Activated B cell treated with CpG ODN at 0.5 μM for 24 hours (primary cell): ENCODE measurements around the gene KCNMA1. TPM values are rescaled to one million over a fixed set of nuclear protein-coding genes. Genes with fewer than 3 reads are reported as not detected.

Experiments used
- ATAC-seq: fragments of 200-7000 bp; cut with Tn5 transposase; one replicate; pipeline ENCODE4 v1.10.0; 2021; ENCODE audit warnings: low read depth, mild to moderate bottlenecking, moderate library complexity
- CTCF ChIA-PET: fragments of 350-600 bp; sonication (Branson Sonifier 250); formaldehyde crosslinking; loops from one replicate; lab custom pipeline; 2021; ENCODE audit warnings: antibody characterized with exemption; lab: Charles Lee
- POLR2A ChIA-PET: fragments of 350-600 bp; sonication (Branson Sonifier 250); formaldehyde crosslinking; loops from one replicate; lab custom pipeline; 2021; ENCODE audit warnings: antibody characterized with exemption; lab: Charles Lee
- DNase-seq: peaks from one replicate; pipeline ENCODE4 v3.0.0; 2022
- H3K27ac Mint-ChIP-seq: one replicate; pipeline ENCODE4 v1.8.0; 2020; ENCODE audit warnings: mixed read lengths
- H3K27me3 Mint-ChIP-seq: one replicate; pipeline ENCODE4 v1.8.0; 2021; ENCODE audit warnings: mixed read lengths
- H3K36me3 Mint-ChIP-seq: one replicate; pipeline ENCODE4 v1.8.0; 2021; ENCODE audit warnings: low read depth, mixed read lengths
- H3K4me1 Mint-ChIP-seq: one replicate; pipeline ENCODE4 v1.8.0; 2021; ENCODE audit warnings: mixed read lengths
- H3K4me3 Mint-ChIP-seq: one replicate; pipeline ENCODE4 v1.8.0; 2020; ENCODE audit warnings: mild to moderate bottlenecking, mixed read lengths
- H3K9me3 Mint-ChIP-seq: one replicate; pipeline ENCODE4 v1.8.0; 2020; ENCODE audit warnings: mixed read lengths
- CTCF ChIP-seq: fragments of 200-600 bp; IDR thresholded peaks from one replicate; pipeline ENCODE4 v1.8.0; 2022; ENCODE audit warnings: antibody characterized with exemption, mild to moderate bottlenecking
- intact Hi-C: fragments of 100-400 bp; cut with micrococcal nuclease; formaldehyde crosslinking; loops from one replicate; pipeline ENCODE4 v1.15.1; 2024
- total RNA-seq: library from RNA; stranded (reverse); gene quantifications from 2 replicates; pipeline ENCODE4 v1.2.3, GENCODE V29; 2022

The KCNMA1 gene
- total RNA-seq, 1 donor from 2014 or later, result 3.7 TPM

GRCh38 chr10:77317221-77317620 lies 320.4 kb downstream of the KCNMA1 start:
- ChIA-PET CTCF (no interaction called here), POLR2A (no interaction called here)
- Mint-ChIP-seq H3K27ac (no peak overlapping the region), H3K36me3 (no peaks in the 10 kb centered on the region), H3K27me3 (no peaks in the 10 kb centered on the region), H3K4me1 (no peaks in the 10 kb centered on the region), H3K4me3 (no peak overlapping the region), H3K9me3 (no peaks in the 10 kb centered on the region)
- intact Hi-C loops, result no loop called here
- no peak for TF ChIP-seq CTCF
- ATAC-seq (no peak), DNase-seq (no peak)

- no peaks in the 10 kb centered on the region for H3K27me3 Mint-ChIP-seq
- H3K4me3 Mint-ChIP-seq, result no peak overlapping the region
- ATAC-seq, result no peak
- no peaks in the 10 kb centered on the region for H3K36me3 Mint-ChIP-seq
- intact Hi-C loops, result no loop called here
- CTCF ChIA-PET, result no interaction called here
- no peaks in the 10 kb centered on the region for H3K4me1 Mint-ChIP-seq
- DNase-seq, result no peak
- no peak overlapping the region for H3K27ac Mint-ChIP-seq
- TF ChIP-seq CTCF, result no peak
- POLR2A ChIA-PET, result no interaction called here
- H3K9me3 Mint-ChIP-seq, result no peaks in the 10 kb centered on the region
These were observed 322.0 kb downstream of the KCNMA1 start for GRCh38 chr10:77315496-77316129.

DNA sequence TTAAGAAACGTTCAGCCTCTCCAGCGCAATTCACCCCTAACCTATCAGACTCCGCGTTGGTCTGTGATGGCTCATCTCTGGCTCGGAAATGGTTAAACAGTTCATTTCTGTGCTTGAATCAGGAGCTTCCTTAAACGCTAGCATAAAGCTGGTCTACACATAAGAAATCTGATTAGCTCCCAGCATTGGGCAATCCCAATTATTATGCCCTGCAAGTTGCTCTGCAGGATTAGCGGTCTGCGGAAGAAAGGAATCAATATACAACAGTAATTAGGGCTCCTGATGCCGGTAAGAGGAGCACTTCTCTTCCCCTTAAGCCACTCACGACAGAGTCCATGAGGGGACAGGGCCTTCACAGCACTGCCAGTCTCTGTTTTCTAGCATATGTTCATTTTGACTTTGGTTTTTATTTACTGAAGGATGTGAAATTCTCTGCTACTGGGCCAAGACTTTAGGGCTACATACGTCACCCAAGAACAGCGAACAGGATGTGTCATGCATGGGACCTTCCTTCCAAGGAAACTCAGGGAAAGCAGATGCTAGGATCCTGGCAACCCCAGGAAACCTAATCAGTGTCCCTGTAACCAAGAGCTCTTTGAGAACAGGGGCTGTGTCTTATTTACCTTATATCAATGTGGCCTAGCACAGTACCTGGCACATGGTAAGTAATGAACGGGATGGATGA lies 324.4 kb downstream of the KCNMA1 start:
- Mint-ChIP-seq H3K27me3 (no peaks in the 10 kb centered on the region), H3K4me1 (no peaks in the 10 kb centered on the region), H3K27ac (no peak overlapping the region), H3K36me3 (no peaks in the 10 kb centered on the region), H3K4me3 (no peak overlapping the region), H3K9me3 (no peaks in the 10 kb centered on the region)
- no peak for TF ChIP-seq CTCF
- DNase-seq (no peak), ATAC-seq (no peak)
- ChIA-PET POLR2A (no interaction called here), CTCF (no interaction called here)
- intact Hi-C loops, result no loop called here

- ATAC-seq (no peak), DNase-seq (no peak)
- no peaks in the 10 kb centered on the region for H3K27me3 Mint-ChIP-seq
- no peaks in the 10 kb centered on the region for H3K36me3 Mint-ChIP-seq
- no peak for TF ChIP-seq CTCF
- no peaks in the 10 kb centered on the region for H3K4me1 Mint-ChIP-seq
- no peak overlapping the region for H3K4me3 Mint-ChIP-seq
- intact Hi-C loops, result no loop called here
- no peaks in the 10 kb centered on the region for H3K9me3 Mint-ChIP-seq
- CTCF ChIA-PET, result interaction anchor here (0.6 kb wide), 1 partner anchor 136 kb away, joined by 3 read pairs; no protein-coding TSS in a partner anchor
- H3K27ac Mint-ChIP-seq, result no peak overlapping the region
- POLR2A ChIA-PET, result no interaction called here
These were observed 326.4 kb downstream of the KCNMA1 start for GRCh38 chr10:77311186-77311585.

GRCh38 chr10:77310288-77310840 lies 327.2 kb downstream of the KCNMA1 start:
- Mint-ChIP-seq H3K36me3 (no peaks in the 10 kb centered on the region), H3K27ac (no peak overlapping the region), H3K4me1 (no peaks in the 10 kb centered on the region), H3K27me3 (no peaks in the 10 kb centered on the region), H3K4me3 (no peak overlapping the region), H3K9me3 (no peaks in the 10 kb centered on the region)
- intact Hi-C loops, result no loop called here
- TF ChIP-seq CTCF, result no peak
- ChIA-PET POLR2A (no interaction called here), CTCF (no interaction called here)
- ATAC-seq, result no peak
- DNase-seq, result no peak
